Neural progenitor cell (in vitro differentiated cells): Measurements from ENCODE around the gene ITPR3. TPM values are rescaled to one million over a fixed set of nuclear protein-coding genes. Genes with fewer than 3 reads are reported as not detected.

Experiments
- DNase-seq: peaks from one replicate; pipeline ENCODE4 v3.0.0-alpha.2; 2016; ENCODE audit warnings: low spot score
- H2AFZ ChIP-seq: fragments of 200-600 bp; sonication (generic); replicated peaks from 2 replicates; pipeline ENCODE4 v1.6.1; 2016; ENCODE audit warnings: antibody characterized with exemption
- H3F3A ChIP-seq: fragments of 200-600 bp; sonication (generic); 2 replicates; pipeline ENCODE4 v1.6.1; 2016; ENCODE audit warnings: antibody characterized with exemption, low read depth
- H3K27ac ChIP-seq: fragments of 200-600 bp; sonication (generic); 2 replicates; pipeline ENCODE4 v1.5.1; 2016; ENCODE audit warnings: mild to moderate bottlenecking
- H3K27me3 ChIP-seq: fragments of 200-600 bp; sonication (generic); 2 replicates; pipeline ENCODE4 v1.6.1; 2016; ENCODE audit warnings: mild to moderate bottlenecking, moderate library complexity
- H3K36me3 ChIP-seq: fragments of 200-600 bp; sonication (generic); 2 replicates; pipeline ENCODE4 v1.5.1; 2016
- H3K4me1 ChIP-seq: fragments of 200-600 bp; sonication (generic); 2 replicates; pipeline ENCODE4 v1.6.1; 2016; ENCODE audit warnings: mixed run types
- H3K4me2 ChIP-seq: fragments of 200-600 bp; sonication (generic); 2 replicates; pipeline ENCODE4 v1.6.1; 2016
- H3K4me3 ChIP-seq: fragments of 200-600 bp; sonication (generic); 2 replicates; pipeline ENCODE4 v1.5.1; 2016
- H3K79me2 ChIP-seq: fragments of 200-600 bp; sonication (generic); 2 replicates; pipeline ENCODE4 v1.6.1; 2016; ENCODE audit warnings: low read depth
- H3K9ac ChIP-seq: fragments of 200-600 bp; sonication (generic); 2 replicates; pipeline ENCODE4 v1.6.1; 2016
- H3K9me3 ChIP-seq: fragments of 200-600 bp; sonication (generic); 2 replicates; pipeline ENCODE4 v1.5.1; 2016; ENCODE audit warnings: low read depth
- H4K20me1 ChIP-seq: fragments of 200-600 bp; sonication (generic); 2 replicates; pipeline ENCODE4 v1.6.1; 2016; ENCODE audit warnings: low read depth
- H3K27ac Mint-ChIP-seq: 3 replicates; pipeline ENCODE4 v1.8.0; 2021; ENCODE audit warnings: mixed read lengths
- H3K27me3 Mint-ChIP-seq: 2 replicates; pipeline ENCODE4 v1.8.0; 2022; ENCODE audit warnings: low read depth, mild to moderate bottlenecking, inconsistent platforms, moderate library complexity, mixed read lengths; ENCODE audit not compliant: insufficient read depth
- H3K36me3 Mint-ChIP-seq: 3 replicates; pipeline ENCODE4 v1.8.0; 2021; ENCODE audit warnings: mixed read lengths
- H3K4me1 Mint-ChIP-seq: 3 replicates; pipeline ENCODE4 v1.8.0; 2021; ENCODE audit warnings: mixed read lengths
- H3K4me3 Mint-ChIP-seq: 3 replicates; pipeline ENCODE4 v1.8.0; 2021; ENCODE audit warnings: mild to moderate bottlenecking, moderate library complexity, mixed read lengths
- H3K9me3 Mint-ChIP-seq: 3 replicates; pipeline ENCODE4 v1.8.0; 2020; ENCODE audit warnings: mixed read lengths
- EZH2 ChIP-seq: fragments of 200-600 bp; sonication (generic); IDR thresholded peaks from 2 replicates; pipeline ENCODE4 v1.6.1; 2017; ENCODE audit warnings: antibody characterized with exemption, mild to moderate bottlenecking, moderate library complexity
- EZH2phosphoT487 ChIP-seq: fragments of 200-600 bp; sonication (generic); IDR thresholded peaks from 2 replicates; pipeline ENCODE4 v1.6.1; 2017; ENCODE audit warnings: antibody characterized with exemption
- total RNA-seq: library from RNA; depleted of rRNA; stranded (reverse); fragments of >200 nt; gene quantifications from 2 replicates; pipeline ENCODE4 v1.2.3, GENCODE V29; 2015; ENCODE audit warnings: low replicate concordance
- TF ChIP-seq, protein P1 (sequence below): fragments of 200-600 bp; sonication (generic); IDR thresholded peaks from 2 replicates; pipeline ENCODE4 v1.5.1; 2017; ENCODE audit warnings: antibody characterized with exemption, mild to moderate bottlenecking

ITPR3 gene
- total RNA-seq, 1 donor from 2014 or later, result 1.5 TPM

DNA sequence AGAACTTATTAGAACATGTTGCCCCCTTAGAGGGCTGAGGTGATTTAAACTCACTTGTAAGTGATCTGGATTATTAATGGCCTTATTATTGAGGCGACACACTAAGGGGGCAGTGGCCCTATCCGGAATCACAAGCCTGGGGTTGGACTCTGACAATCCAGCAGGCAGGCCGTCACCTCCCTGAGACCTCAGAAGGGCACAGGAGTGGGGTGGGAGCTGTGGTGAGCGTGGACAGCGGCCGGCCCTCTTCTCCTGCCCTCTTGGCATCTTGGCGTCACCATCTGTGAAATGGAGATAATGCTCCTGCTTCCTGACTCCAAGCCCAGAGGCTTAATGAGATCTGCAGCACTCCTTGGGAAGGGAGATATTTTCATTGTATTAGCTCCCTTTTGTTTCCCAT lies 106.0 kb downstream of the ITPR3 start:
- Histone ChIP-seq H3K9me3 (no peaks in the 10 kb centered on the region), H3K4me1 (peaks cover 4% of the 10 kb centered on the region), H3F3A (peaks cover 4% of the 10 kb centered on the region), H4K20me1 (no peaks in the 10 kb centered on the region), H3K4me3 (no peak overlapping the region), H3K36me3 (no peaks in the 10 kb centered on the region), H3K27ac (no peak overlapping the region), H3K79me2 (no peaks in the 10 kb centered on the region), H3K4me2 (no peak overlapping the region), H3K9ac (no peak overlapping the region), H3K27me3 (no peaks in the 10 kb centered on the region), H2AFZ (no peak overlapping the region)
- H3K9me3 Mint-ChIP-seq, result no peaks in the 10 kb centered on the region
- H3K36me3 Mint-ChIP-seq, result no peaks in the 10 kb centered on the region
- H3K27ac Mint-ChIP-seq, result no peak overlapping the region
- H3K4me1 Mint-ChIP-seq, result peaks cover 10% of the 10 kb centered on the region
- H3K4me3 Mint-ChIP-seq, result no peak overlapping the region
- no peak for TF ChIP-seq EZH2phosphoT487
- TF ChIP-seq, protein P1, sequence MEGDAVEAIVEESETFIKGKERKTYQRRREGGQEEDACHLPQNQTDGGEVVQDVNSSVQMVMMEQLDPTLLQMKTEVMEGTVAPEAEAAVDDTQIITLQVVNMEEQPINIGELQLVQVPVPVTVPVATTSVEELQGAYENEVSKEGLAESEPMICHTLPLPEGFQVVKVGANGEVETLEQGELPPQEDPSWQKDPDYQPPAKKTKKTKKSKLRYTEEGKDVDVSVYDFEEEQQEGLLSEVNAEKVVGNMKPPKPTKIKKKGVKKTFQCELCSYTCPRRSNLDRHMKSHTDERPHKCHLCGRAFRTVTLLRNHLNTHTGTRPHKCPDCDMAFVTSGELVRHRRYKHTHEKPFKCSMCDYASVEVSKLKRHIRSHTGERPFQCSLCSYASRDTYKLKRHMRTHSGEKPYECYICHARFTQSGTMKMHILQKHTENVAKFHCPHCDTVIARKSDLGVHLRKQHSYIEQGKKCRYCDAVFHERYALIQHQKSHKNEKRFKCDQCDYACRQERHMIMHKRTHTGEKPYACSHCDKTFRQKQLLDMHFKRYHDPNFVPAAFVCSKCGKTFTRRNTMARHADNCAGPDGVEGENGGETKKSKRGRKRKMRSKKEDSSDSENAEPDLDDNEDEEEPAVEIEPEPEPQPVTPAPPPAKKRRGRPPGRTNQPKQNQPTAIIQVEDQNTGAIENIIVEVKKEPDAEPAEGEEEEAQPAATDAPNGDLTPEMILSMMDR, result no peak
- no peak for TF ChIP-seq EZH2
- H3K27me3 Mint-ChIP-seq, result peaks cover 8% of the 10 kb centered on the region
- DNase-seq, result no peak

DNA sequence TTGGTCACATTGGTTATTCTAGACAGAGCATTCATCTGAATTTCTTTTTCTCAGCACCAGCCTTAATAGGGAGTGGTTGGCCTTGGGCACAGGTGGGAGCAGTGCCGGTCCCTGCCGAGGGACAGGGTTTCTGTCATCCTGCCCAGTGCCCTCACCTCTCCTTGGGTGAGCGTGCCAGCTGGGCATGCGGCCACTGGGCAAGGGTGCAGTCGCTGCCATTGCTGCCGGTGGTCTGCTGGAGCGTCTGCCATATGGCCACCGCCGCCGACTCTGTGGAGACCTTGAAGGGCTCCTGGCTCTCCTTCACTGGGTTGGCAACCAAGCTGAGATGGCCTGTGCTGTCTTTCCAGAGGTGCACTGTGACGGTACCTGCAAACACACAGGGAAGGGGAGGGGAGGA lies 106.8 kb downstream of the ITPR3 start:
- Histone ChIP-seq H3F3A (peaks cover 4% of the 10 kb centered on the region), H3K9ac (no peak overlapping the region), H3K4me3 (no peak overlapping the region), H3K27me3 (no peaks in the 10 kb centered on the region), H4K20me1 (no peaks in the 10 kb centered on the region), H3K27ac (no peak overlapping the region), H2AFZ (no peak overlapping the region), H3K9me3 (no peaks in the 10 kb centered on the region), H3K4me2 (no peak overlapping the region), H3K36me3 (no peaks in the 10 kb centered on the region), H3K79me2 (no peaks in the 10 kb centered on the region), H3K4me1 (peaks cover 4% of the 10 kb centered on the region)
- Mint-ChIP-seq H3K4me1 (peaks cover 16% of the 10 kb centered on the region), H3K4me3 (no peak overlapping the region), H3K36me3 (no peaks in the 10 kb centered on the region), H3K27ac (no peak overlapping the region), H3K27me3 (peaks cover 8% of the 10 kb centered on the region), H3K9me3 (no peaks in the 10 kb centered on the region)
- TF ChIP-seq, protein P1, result no peak
- no peak for TF ChIP-seq EZH2phosphoT487
- TF ChIP-seq EZH2, result no peak
- no peak for DNase-seq

DNA sequence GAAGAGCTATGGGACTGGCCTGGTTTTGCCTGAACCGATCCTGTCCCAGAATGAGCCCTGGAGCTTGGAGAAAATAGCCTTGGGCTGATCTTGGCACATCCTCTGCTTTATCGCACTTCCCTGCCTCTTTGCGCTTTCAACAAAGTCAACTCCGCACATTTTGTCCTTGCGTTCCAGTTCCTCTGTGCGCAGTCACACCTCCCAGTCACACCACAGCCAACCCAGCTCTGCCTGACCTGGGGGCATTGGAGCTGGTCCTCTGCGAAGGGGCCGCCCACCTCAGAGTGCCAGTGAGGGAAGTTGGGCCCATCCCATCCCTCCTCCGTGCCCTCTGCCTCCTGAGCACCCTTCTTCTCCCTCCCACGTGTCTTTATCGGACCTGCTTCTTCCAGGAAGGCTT lies 107.3 kb downstream of the ITPR3 start:
- peaks cover 4% of the 10 kb centered on the region for H3K4me1 ChIP-seq
- H3K36me3 ChIP-seq, result no peaks in the 10 kb centered on the region
- no peaks in the 10 kb centered on the region for H3K79me2 ChIP-seq
- no peaks in the 10 kb centered on the region for H3K9me3 ChIP-seq
- TF ChIP-seq EZH2 (no peak), EZH2phosphoT487 (no peak)
- TF ChIP-seq, protein P1, result no peak
- H3K9me3 Mint-ChIP-seq, result no peaks in the 10 kb centered on the region
- peaks cover 8% of the 10 kb centered on the region for H3K27me3 Mint-ChIP-seq
- H3K4me3 ChIP-seq, result no peak overlapping the region
- no peaks in the 10 kb centered on the region for H3K27me3 ChIP-seq
- H3K4me1 Mint-ChIP-seq, result peaks cover 21% of the 10 kb centered on the region
- H3K27ac Mint-ChIP-seq, result no peak overlapping the region
- no peaks in the 10 kb centered on the region for H3K36me3 Mint-ChIP-seq
- H4K20me1 ChIP-seq, result no peaks in the 10 kb centered on the region
- no peak overlapping the region for H3K27ac ChIP-seq
- DNase-seq, result no peak
- H3K4me3 Mint-ChIP-seq, result no peak overlapping the region
- peaks cover 4% of the 10 kb centered on the region for H3F3A ChIP-seq
- no peak overlapping the region for H3K9ac ChIP-seq
- H2AFZ ChIP-seq, result no peak overlapping the region
- no peak overlapping the region for H3K4me2 ChIP-seq

DNA sequence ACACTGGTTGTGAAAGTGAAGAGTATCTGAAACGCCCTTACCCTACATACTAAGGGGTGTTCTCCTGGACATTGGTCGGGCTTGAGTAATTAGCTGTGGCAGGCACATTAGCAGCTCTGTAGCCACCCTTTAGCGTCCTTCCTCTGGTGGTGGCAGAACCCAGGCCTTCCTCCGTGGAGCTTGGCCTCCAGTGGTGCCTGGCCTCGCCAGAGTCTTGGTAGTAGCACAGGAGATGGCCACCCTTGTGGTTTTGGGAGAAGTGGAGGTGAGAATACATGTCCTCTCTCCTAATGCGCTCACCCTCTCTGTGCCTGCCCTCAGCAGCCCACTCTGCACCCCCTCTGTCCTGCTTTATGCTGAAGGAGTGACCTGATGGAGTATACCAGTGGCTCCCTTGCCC lies 107.9 kb downstream of the ITPR3 start:
- Mint-ChIP-seq H3K27me3 (peaks cover 8% of the 10 kb centered on the region), H3K4me1 (peaks cover 23% of the 10 kb centered on the region), H3K9me3 (no peaks in the 10 kb centered on the region), H3K4me3 (no peak overlapping the region), H3K36me3 (no peaks in the 10 kb centered on the region), H3K27ac (no peak overlapping the region)
- no peak overlapping the region for H3K27ac ChIP-seq
- TF ChIP-seq, protein P1, result no peak
- TF ChIP-seq EZH2phosphoT487, result no peak
- TF ChIP-seq EZH2, result no peak
- H3K4me1 ChIP-seq, result peaks cover 4% of the 10 kb centered on the region
- no peaks in the 10 kb centered on the region for H3K79me2 ChIP-seq
- H3K4me2 ChIP-seq, result no peak overlapping the region
- H3K9me3 ChIP-seq, result no peaks in the 10 kb centered on the region
- DNase-seq, result no peak
- H2AFZ ChIP-seq, result no peak overlapping the region
- no peaks in the 10 kb centered on the region for H3K27me3 ChIP-seq
- peaks cover 4% of the 10 kb centered on the region for H3F3A ChIP-seq
- no peaks in the 10 kb centered on the region for H3K36me3 ChIP-seq
- no peaks in the 10 kb centered on the region for H4K20me1 ChIP-seq
- no peak overlapping the region for H3K4me3 ChIP-seq
- no peak overlapping the region for H3K9ac ChIP-seq
